Activated CD4-positive, CD25-positive, alpha-beta regulatory T cell treated with anti-CD3 and anti-CD28 coated beads, Interleukin-2, amount 50 U/mL, for 72 hours (primary cell): ENCODE results near the gene PLEKHG2.
"Not testable (repeated sequence)": the region's sequence is repeated elsewhere in the genome, so short reads cannot be mapped to it uniquely, and the experiment has no call there.

Experiments used
- DNase-seq: peaks from one replicate; pipeline ENCODE4 v3.0.0; 2021

The PLEKHG2 gene

DNA sequence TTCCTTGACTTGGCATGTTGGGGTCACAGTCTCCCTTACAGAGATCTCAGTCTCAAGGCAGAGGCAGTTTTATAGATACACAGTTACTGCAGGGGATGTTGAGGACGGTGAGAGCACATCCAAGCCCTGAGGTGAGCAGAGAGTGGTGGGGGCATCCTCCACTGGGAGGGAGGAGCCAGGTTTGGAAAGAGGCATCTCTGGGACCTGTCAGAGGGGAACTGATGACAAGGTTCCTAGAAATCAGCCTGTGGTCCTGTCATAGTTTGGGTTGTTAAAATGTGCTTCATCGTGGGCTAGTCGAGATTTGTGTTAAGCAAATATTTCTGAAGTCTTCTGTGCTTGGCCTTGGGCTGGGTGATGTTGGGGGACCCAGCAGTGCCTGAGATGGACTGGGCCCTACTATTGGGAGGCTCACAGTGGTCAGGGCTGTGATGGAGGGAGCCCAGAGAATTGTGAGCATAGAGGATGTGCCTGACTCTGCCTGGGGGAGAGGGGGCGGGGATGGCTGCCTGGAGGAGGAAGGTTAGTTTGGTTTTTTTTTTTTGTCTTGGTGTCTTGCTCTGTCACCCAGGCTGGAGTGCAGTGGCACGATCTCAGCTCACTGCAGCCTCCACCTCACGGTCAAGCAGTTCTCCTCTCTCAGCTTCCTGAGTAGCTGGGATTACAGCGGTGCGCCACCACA is 36.8 kb downstream of the PLEKHG2 start:
- no peak for DNase-seq

DNA sequence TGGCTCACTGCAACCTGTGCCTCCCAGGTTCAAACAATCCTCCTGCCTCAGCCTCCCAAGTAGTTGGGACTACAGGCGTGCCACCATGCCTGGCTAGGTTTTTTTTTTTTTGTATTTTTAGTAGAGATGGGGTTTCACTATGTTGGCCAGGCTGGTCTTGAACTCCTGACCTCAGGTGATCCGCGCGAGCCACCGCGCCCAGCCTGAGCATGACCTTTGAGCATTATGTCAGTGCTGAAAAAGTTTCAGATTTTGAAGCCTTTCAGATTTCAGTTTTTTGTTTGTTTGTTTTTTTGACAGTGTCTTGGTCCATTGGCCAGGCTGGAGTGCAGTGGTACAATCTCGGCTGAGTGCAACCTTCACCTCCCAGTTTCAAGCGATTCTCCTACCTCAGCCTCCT is 38.8 kb downstream of the PLEKHG2 start:
- not testable (repeated sequence) for DNase-seq

- no peak for DNase-seq
Measured at GRCh38 chr19:39463403-39463802, 50.9 kb downstream of the PLEKHG2 start.

DNA sequence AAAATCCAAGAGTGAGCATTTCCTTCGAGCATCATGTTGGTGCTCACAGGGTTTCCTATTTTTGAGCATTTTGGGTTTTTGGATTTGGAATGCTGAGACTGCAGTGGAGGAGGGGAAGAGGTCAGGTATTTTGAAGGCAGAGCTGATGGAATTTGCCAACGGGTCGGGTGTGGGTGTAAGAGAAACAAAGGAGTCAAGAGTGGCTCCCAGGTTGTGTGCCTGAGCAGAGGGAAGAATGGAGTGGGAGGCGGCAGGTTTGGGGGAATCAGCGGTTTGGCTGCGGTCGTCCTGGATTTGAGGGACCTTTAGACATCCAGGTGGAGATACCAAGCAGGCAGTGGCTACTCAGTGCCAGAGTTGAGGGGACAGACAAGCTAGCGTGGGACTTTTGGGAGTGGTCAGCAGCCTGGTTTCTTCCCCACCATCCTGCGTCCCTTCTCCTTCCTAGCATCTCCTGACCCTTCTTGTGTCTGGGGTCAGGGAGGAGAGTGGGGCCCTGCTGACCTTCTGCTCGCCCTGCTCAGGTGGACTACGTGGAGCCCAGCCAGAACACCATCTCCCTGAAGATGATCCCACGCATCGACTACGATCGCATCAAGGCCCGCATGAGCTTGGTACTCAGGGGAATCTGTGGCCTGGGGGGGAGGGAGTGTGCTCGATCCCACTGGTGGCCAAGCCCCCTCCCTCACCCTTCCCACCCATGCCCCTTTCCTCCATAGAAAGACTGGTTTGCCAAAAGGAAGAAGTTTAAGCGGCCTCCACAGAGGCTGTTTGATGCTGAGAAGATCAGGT is 53.7 kb downstream of the PLEKHG2 start:
- no peak for DNase-seq

GRCh38 chr19:39467941-39468340 is 55.5 kb downstream of the PLEKHG2 start:
- DNase-seq = no peak

DNA sequence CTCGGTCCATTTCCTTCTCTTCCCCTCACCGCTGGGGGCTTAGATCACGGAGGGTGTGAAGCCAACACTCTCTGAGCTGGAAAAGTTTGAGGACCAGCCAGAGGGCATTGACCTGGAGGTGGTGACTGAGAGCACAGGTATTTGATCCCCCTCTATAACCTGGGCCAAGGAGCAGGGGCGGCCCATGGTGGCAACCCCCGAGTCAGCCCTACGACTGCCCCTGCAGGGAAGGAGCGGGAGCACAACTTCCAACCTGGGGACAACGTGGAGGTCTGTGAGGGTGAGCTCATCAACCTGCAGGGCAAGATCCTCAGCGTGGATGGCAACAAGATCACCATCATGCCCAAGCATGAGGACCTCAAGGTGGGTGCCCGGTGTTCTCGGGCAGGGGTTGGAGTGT is 56.6 kb downstream of the PLEKHG2 start:
- no peak for DNase-seq

- DNase-seq = no peak
Measured at GRCh38 chr19:39469567-39469966, 57.1 kb downstream of the PLEKHG2 start.

DNA sequence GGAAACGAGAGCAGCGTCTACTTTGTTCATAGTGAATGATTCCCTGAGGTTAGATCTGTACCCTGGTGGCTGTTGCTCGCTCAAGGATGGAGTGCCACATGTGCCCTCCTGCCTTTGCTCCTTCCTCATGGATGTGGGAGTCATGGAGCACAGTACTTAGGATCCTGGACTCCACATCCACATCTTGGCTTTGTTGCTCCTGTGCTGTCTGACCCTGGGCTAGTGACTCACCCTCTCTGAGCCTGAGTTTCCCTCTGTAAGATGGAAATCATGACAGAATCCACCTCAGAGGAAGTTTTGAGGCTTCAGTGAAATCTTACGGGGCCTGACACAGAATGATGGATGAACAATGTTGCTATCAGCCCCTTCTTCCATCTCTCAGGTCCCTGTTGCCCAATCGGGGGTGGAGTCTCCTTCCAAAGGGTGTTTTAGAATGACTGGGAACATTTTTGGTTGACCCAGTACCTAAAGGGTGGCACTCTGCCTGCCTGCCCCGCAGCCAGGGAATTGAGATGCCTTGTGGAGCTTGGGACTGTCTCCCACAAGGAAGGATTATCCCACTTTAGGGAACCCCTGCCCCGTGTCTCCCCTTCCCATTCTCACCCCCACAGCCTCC is 58.4 kb downstream of the PLEKHG2 start:
- DNase-seq = no peak

DNA sequence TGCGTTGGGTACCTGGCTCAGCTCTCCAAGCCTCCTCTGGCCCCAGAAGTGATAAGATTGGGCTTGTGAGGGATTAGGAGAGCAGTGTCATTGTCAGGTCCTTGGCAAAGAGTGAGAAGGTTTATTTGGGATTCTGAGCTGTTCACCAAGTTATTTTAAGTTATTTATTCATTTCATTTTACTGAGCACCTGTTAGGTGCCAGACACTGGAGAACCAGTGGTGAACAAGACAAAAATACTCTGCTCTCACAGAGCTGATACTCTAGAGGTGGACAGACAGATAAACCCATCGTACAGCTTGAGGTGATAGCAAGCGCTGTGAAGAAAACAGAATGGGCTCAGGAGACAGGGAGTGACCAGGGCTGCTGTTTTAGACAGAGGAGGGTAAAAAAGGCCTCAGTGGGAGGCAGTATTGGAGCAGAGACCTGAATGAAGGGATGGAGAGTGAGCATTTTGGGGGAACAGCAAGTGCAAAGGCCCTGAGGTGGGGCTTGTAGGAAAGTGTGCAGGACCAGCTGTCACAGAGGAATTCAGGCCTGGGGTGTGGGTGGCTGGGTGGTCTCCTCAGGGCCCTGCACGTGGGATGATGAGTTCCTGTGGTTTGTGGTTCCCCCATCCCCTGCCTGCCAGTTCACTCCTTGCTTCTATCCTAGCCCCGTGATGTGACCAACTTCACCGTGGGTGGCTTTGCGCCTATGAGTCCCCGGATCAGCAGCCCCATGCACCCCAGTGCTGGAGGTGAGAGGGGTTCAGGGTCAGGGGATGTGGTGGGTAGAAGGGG is 59.5 kb downstream of the PLEKHG2 start:
- no peak for DNase-seq

GRCh38 chr19:39472746-39473442 is 60.4 kb downstream of the PLEKHG2 start:
- no peak for DNase-seq

- DNase-seq = no peak
Measured at GRCh38 chr19:39473443-39473960, 61.0 kb downstream of the PLEKHG2 start.

DNA sequence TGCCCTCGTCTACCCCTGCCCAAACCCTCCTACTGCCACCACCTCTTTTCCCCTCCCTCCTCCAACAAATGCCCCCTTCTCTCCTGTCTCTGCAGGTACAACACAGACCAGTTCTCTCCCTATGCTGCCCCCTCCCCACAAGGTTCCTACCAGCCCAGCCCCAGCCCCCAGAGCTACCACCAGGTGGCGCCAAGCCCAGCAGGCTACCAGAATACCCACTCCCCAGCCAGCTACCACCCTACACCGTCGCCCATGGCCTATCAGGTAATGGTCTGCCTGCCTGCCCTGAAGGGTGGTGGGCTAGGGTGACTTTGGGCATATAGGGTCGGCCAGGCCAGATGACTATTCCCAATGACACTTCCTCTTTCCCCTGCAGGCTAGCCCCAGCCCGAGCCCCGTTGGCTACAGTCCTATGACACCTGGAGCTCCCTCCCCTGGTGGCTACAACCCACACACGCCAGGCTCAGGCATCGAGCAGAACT is 61.7 kb downstream of the PLEKHG2 start:
- DNase-seq = peak; percentile 79

- DNase-seq = no peak
Measured at GRCh38 chr19:39475748-39476147, 63.3 kb downstream of the PLEKHG2 start.
